B cell (primary cell): ENCODE data around the gene AMT. TPM values are rescaled to one million over a fixed set of nuclear protein-coding genes. Genes with fewer than 3 reads are reported as not detected.
A peak's percentile ranks its signal among the peaks of the same experiment; 100 is the strongest.

Source experiments
- ATAC-seq: fragments of 200-7000 bp; cut with Tn5 transposase; one replicate; pipeline ENCODE4 v1.10.0; 2021; ENCODE audit warnings: low read depth, mild to moderate bottlenecking, moderate number of reproducible peaks, moderate library complexity
- CTCF ChIA-PET: fragments of 350-600 bp; sonication (Branson Sonifier 250); formaldehyde crosslinking; loops from one replicate; lab custom pipeline; 2021; ENCODE audit warnings: antibody characterized with exemption, inconsistent platforms; lab: Charles Lee
- POLR2A ChIA-PET: fragments of 350-600 bp; sonication (Branson Sonifier 250); formaldehyde crosslinking; loops from one replicate; lab custom pipeline; 2021; ENCODE audit warnings: antibody characterized with exemption; lab: Charles Lee
- DNase-seq: peaks from one replicate; pipeline ENCODE4 v3.0.0; 2013
- H2AFZ ChIP-seq: 2 replicates; pipeline ENCODE4 v1.6.1; 2012; ENCODE audit warnings: mild to moderate bottlenecking, low read depth, low read length; ENCODE audit not compliant: insufficient read depth, poor library complexity, severe bottlenecking
- H3K27ac ChIP-seq, 2 donors: 1 replicate in 1 of 2; 2 replicates in 1 of 2; pipeline ENCODE4 v1.5.1; 2012 to 2013; ENCODE audit warnings: low read length in 2 of 2, mild to moderate bottlenecking in 2 of 2, moderate library complexity in 1 of 2
- H3K27me3 ChIP-seq, 4 experiments: fragments of 200-600 bp in 1 of 4; sonication (generic) in 1 of 4; replicated peaks in 1 of 4; 1 replicate in 2 of 4; 2 replicates in 2 of 4; pipeline versions ENCODE4 v1.6.1 to v1.7.0; 2013 to 2016; ENCODE audit warnings: low read length in 3 of 4, mild to moderate bottlenecking in 2 of 4, mixed read lengths in 1 of 4, moderate library complexity in 1 of 4; ENCODE audit not compliant: insufficient read depth in 4 of 4, control insufficient read depth in 3 of 4; ENCODE audit errors: control extremely low read depth in 1 of 4
- H3K36me3 ChIP-seq, 2 experiments: replicated peaks in 1 of 2; 1 replicate in 1 of 2; 2 replicates in 1 of 2; pipeline versions ENCODE4 v1.6.1 to v1.7.1; 2013; ENCODE audit warnings: low read length in 1 of 2; ENCODE audit not compliant: insufficient read depth in 2 of 2, control insufficient read depth in 1 of 2; ENCODE audit errors: control extremely low read depth in 1 of 2, extremely low read depth in 1 of 2
- H3K4me1 ChIP-seq, 2 donors: fragments of 200-600 bp in 1 of 2; sonication (generic) in 1 of 2; 1 replicate in 1 of 2; 2 replicates in 1 of 2; pipeline versions ENCODE4 v1.5.1 to v1.6.1; 2013 to 2017; ENCODE audit warnings: low read length in 2 of 2; ENCODE audit not compliant: control insufficient read depth in 2 of 2, insufficient read depth in 2 of 2
- H3K4me2 ChIP-seq: replicated peaks from 2 replicates; pipeline ENCODE3; 2012; ENCODE audit warnings: mild to moderate bottlenecking, low read depth, low read length; ENCODE audit not compliant: poor library complexity, severe bottlenecking
- H3K4me3 ChIP-seq, 5 experiments: fragments of 200-600 bp in 1 of 5; sonication (generic) in 1 of 5; 1 replicate in 3 of 5; 2 replicates in 2 of 5; pipeline versions ENCODE4 v1.5.1 to v1.7.0; 2011 to 2016; ENCODE audit warnings: low read length in 4 of 5, mild to moderate bottlenecking in 4 of 5, low read depth in 2 of 5, control low read depth in 1 of 5, moderate library complexity in 1 of 5; ENCODE audit not compliant: insufficient read depth in 1 of 5; ENCODE audit errors: control extremely low read depth in 1 of 5, extremely low read depth in 1 of 5
- H3K79me2 ChIP-seq: fragments of 200-600 bp; sonication (generic); one replicate; pipeline ENCODE4 v1.6.0; 2016; ENCODE audit warnings: low read length; ENCODE audit not compliant: control insufficient read depth, insufficient read depth
- H3K9ac ChIP-seq: fragments of 200-600 bp; sonication (generic); 2 replicates; pipeline ENCODE4 v1.6.1; 2017; ENCODE audit warnings: mild to moderate bottlenecking, low read length, moderate library complexity
- H3K9me3 ChIP-seq, 3 donors: one replicate each; pipeline versions ENCODE4 v1.6.1 to v1.7.1; 2013; ENCODE audit warnings: low read length in 2 of 3; ENCODE audit not compliant: control insufficient read depth in 2 of 3, insufficient read depth in 1 of 3; ENCODE audit errors: control extremely low read depth in 1 of 3
- H4K20me1 ChIP-seq: 2 replicates; pipeline ENCODE4 v1.6.0; 2012; ENCODE audit warnings: mild to moderate bottlenecking, low read length; ENCODE audit not compliant: insufficient read depth, control insufficient read depth, poor library complexity, severe bottlenecking
- H3K27ac Mint-ChIP-seq: one replicate; pipeline ENCODE4 v1.8.0; 2021; ENCODE audit warnings: mixed read lengths
- H3K27me3 Mint-ChIP-seq: one replicate; pipeline ENCODE4 v1.8.0; 2021; ENCODE audit warnings: mixed read lengths
- H3K4me1 Mint-ChIP-seq: one replicate; pipeline ENCODE4 v1.8.0; 2021; ENCODE audit warnings: mixed read lengths
- H3K4me3 Mint-ChIP-seq: one replicate; pipeline ENCODE4 v1.8.0; 2021; ENCODE audit warnings: mixed read lengths
- H3K9me3 Mint-ChIP-seq: one replicate; pipeline ENCODE4 v1.8.0; 2022; ENCODE audit warnings: mixed read lengths; ENCODE audit not compliant: insufficient read depth
- EZH2 ChIP-seq: IDR thresholded peaks from 2 replicates; pipeline ENCODE4 v1.6.1; 2012; ENCODE audit warnings: borderline replicate concordance, low read depth, mild to moderate bottlenecking, moderate library complexity, low read length; ENCODE audit not compliant: insufficient read depth, poor library complexity, severe bottlenecking
- WGBS: methylation state at CpG from one replicate; pipeline ENCODE4 v1.1.5; 2013; ENCODE audit warnings: missing lambda C conversion rate; ENCODE audit not compliant: insufficient coverage; 5-methylcytosine and 5-hydroxymethylcytosine counted together
- intact Hi-C: fragments of 100-400 bp; cut with micrococcal nuclease; formaldehyde crosslinking; loops from one replicate; pipeline ENCODE4 v1.10.0; 2022
- polyA plus RNA-seq: library from polyadenylated mRNA; depleted of rRNA; stranded (reverse); fragments of >200 nt; gene quantifications from 2 replicates; pipeline ENCODE4 v1.2.3, GENCODE V29; 2012
- total RNA-seq, 2 donors: library from RNA; stranded (reverse); fragments of 120-200 nt in 1 of 2; gene quantifications; 1 replicate in 1 of 2; 2 replicates in 1 of 2; pipeline versions ENCODE4 v1.2.3 to v1.2.4, GENCODE V29; 2013 to 2022
- TF ChIP-seq, protein P1 (sequence below): fragments of 200-600 bp; IDR thresholded peaks from one replicate; pipeline ENCODE4 v1.8.0; 2022; ENCODE audit warnings: antibody characterized with exemption, mild to moderate bottlenecking

The AMT gene
- total and polyA plus RNA-seq, 2 donors (not counting 1 experiment from before 2014, with no cell fraction given): 14.0 to 44.0 TPM

GRCh38 chr3:49470714-49471420 is 48.6 kb upstream of the AMT start:
- H3K27ac ChIP-seq: peak overlapping the region; percentile 77 to 94
- H3K9ac ChIP-seq: peak overlapping the region; percentile 87
- Mint-ChIP-seq H3K27ac (peak overlapping the region; percentile 94), H3K4me1 (peaks cover 22% of the 10 kb centered on the region), H3K4me3 (peak overlapping the region; percentile 95), H3K9me3 (no peaks in the 10 kb centered on the region), H3K27me3 (no peaks in the 10 kb centered on the region)
- H3K9me3 ChIP-seq: no peaks in the 10 kb centered on the region
- no peak for DNase-seq
- H3K4me2 ChIP-seq: peak overlapping the region; percentile 93
- ChIA-PET POLR2A (interaction anchor here (0.7 to 2.8 kb wide), 5 partner anchors 27 to 377 kb away, joined by 3 to 16 read pairs (median 7); partner anchors contain the start of genes NICN1, QRICH1, RHOA and TCTA), CTCF (interaction anchor here (0.8 to 2.4 kb wide), 3 partner anchors 69 to 551 kb away, joined by 4 to 10 read pairs (median 9); partner anchors contain the start of gene USP4)
- peaks cover 0 to 5% of the 10 kb centered on the region in 2 experiments for H3K36me3 ChIP-seq
- 4% methylated on average over 20 of the region's 23 CpGs for WGBS
- H3K27me3 ChIP-seq: no peaks in the 10 kb centered on the region
- peaks cover 22 to 24% of the 10 kb centered on the region in 2 donors for H3K4me1 ChIP-seq
- TF ChIP-seq, protein P1, sequence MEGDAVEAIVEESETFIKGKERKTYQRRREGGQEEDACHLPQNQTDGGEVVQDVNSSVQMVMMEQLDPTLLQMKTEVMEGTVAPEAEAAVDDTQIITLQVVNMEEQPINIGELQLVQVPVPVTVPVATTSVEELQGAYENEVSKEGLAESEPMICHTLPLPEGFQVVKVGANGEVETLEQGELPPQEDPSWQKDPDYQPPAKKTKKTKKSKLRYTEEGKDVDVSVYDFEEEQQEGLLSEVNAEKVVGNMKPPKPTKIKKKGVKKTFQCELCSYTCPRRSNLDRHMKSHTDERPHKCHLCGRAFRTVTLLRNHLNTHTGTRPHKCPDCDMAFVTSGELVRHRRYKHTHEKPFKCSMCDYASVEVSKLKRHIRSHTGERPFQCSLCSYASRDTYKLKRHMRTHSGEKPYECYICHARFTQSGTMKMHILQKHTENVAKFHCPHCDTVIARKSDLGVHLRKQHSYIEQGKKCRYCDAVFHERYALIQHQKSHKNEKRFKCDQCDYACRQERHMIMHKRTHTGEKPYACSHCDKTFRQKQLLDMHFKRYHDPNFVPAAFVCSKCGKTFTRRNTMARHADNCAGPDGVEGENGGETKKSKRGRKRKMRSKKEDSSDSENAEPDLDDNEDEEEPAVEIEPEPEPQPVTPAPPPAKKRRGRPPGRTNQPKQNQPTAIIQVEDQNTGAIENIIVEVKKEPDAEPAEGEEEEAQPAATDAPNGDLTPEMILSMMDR: no peak
- TF ChIP-seq EZH2: no peak
- H3K79me2 ChIP-seq: peaks cover 47% of the 10 kb centered on the region
- peak; percentile 4 for ATAC-seq
- intact Hi-C loops: loop anchor here (1.0 to 10.0 kb wide), 14 partner anchors 27 to 1689 kb away; partner anchors contain the start of genes APEH, NICN1, PFKFB4 and PRKAR2A
- H2AFZ ChIP-seq: peak overlapping the region; percentile 92
- peaks cover 32% of the 10 kb centered on the region for H4K20me1 ChIP-seq
- H3K4me3 ChIP-seq: peak overlapping the region; percentile 56 to 94 (median 57)
